Subcutaneous adipose tissue (tissue), 4 donors: ENCODE results near the gene MAP3K5. TPM values are rescaled to one million over a fixed set of nuclear protein-coding genes. Genes with fewer than 3 reads are reported as not detected.

Source experiments
- CTCF ChIP-seq: fragments of 450-650 bp; IDR thresholded peaks from one replicate; pipeline ENCODE4 v1.5.1; 2016; ENCODE audit warnings: low read depth, mild to moderate bottlenecking, control low read depth, antibody characterized with exemption, moderate library complexity
- total RNA-seq, 4 donors: library from RNA; depleted of rRNA; stranded (reverse); fragments of >200 nt; gene quantifications; one replicate each; pipeline ENCODE4 v1.1.0, GENCODE V29; 2016

Gene MAP3K5
- total RNA-seq, 4 donors from 2014 or later: 20.9 to 44.0 (median 37.1) TPM

DNA sequence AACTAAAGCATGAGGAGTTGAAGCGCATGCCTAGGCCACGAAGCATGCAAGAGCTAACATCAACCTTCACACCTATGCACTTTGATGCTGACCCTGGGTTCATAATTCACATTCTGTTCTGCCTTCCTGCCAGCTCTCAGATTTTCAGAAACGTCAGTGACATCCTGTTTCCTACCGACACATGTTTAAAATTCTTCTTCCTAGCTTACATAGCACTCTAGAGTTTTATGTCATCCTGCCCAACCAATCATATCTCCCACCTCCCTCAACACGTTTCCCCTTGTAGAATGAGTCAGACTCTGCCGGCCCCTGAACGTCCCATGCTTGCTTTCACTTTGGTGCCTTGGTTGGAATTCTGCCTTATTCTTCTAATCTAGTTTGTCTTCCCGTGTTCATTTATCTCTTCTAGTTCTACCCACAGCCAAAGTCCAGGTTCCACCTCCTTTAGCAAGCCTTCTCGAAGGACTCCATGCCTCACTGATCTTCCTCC, 144.9 kb downstream of the MAP3K5 start:
- no peak for TF ChIP-seq CTCF

DNA sequence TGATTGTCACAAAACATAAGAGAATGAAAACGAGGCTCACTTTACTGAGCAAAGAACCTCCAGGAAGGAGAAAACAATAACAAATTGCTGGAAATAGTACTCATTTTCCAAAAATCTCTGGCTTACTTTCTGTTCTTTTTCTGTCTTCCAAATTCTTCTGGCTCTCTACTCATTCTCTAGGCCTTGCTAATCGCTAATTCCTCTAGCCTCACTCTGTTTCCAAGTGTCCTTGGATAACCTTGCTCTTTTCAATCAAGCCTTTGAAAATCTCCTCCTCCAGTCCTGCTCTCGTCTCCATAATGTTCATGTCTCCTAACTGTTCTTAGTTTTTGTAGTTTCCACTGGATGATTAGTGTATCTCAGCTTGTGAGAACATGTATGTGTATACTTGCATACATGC, 145.9 kb downstream of the MAP3K5 start:
- no peak for TF ChIP-seq CTCF

DNA sequence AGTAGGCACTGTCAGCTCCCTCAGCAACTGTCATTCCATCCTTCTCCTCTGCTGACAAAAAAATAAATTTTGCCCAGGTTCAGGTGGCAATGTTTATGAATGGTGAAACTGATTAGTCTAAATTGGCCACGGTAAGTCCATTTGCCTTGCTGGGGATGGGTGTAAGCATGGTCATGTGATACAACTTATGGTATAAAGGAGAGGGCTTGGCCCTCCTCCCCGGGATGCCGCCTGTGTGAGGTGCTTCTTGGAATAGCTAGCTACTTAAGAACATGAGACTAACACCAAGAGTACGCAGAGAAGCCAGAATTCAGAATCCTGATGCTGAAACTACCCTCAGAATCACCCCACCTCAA, 147.7 kb downstream of the MAP3K5 start:
- no peak for TF ChIP-seq CTCF

DNA sequence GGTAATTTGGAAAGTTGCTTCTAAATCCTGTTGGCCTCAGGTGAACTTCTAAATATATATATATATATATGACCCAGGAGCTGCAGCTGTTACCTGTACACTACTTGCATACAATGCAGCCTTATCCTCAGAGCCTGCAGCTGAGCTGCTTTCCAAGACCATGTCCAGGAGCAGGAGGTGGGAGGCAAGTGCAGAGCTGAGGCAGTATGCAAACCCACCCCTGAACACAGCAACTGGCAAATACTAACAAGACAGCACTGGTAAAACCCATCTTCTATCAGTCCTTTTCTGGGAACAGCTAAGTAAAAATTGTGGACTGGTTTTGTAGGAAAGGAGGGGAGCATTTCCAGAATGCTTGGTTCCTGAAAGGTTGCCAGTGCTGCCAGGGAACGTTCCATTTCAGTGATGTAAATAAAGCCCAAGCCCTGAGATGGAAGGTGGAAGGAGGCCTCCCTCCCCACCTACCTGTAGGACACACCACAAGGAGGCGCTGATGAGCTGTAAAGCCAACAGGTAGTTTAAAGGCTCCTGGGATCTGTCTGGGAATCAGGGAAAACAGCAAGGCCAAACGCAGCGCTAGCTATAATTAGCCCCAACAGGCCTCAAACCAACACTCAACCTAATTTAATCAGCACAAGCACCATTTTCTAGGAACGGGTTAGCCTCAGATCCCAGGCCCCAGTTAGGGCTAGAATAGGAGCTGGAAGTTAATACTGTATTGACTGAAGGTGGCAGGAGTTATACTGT, 148.3 kb downstream of the MAP3K5 start:
- TF ChIP-seq CTCF: no peak

DNA sequence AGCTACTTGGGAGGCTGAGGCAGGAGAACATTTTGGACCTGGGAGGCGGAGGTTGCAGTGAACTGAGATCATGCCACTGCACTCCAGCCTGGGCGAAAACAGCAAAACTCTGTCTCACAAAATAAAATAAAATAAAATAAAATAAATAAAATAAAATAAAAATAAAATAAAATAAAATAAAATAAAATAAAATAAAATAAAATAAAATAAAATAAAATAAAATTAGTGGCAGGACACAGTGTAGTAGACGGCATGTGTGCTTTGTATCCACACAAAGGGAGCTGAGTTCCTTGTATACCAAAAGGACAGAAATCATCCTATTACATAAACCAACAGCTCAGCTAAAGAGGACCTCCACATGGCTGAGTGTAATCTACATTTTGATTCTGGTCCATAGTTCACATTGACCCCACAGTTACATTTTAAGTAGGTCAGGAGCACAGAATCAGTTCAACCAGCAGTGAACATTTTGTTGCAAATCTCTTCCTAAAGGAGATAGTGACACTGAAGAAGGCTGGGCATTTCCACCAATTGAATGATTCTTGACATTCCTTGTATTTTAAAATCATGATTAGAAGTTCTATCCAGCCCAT, 150.3 kb downstream of the MAP3K5 start:
- TF ChIP-seq CTCF: no peak

DNA sequence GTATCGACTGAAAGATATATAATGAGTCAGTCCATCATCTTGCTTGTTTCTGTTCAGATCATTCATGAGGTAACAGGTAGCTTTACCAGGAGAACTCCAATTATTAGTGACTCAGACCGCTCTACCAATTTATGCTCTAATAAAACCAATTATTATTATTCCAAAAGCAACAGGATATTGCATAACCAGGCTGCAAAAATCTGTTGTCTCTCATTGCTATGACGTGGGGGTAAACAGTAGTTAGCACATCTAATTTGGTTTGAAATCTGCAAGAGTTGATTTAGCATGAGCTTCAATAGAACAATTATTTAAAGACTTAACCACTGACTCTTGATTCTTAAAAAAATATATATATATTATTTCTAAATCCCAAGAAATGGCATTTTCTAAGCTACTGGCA, 151.1 kb downstream of the MAP3K5 start:
- TF ChIP-seq CTCF: no peak

- TF ChIP-seq CTCF: no peak
Observed at GRCh38 chr6:136640132-136640915, 152.0 kb downstream of the MAP3K5 start.
